Measurements from ENCODE around the gene EIF3L. TPM values are rescaled to one million over a fixed set of nuclear protein-coding genes. Genes with fewer than 3 reads are reported as not detected.

EIF3L gene
- polyA plus RNA-seq, 3 donors: 209 to 503 (median 246) TPM

DNA sequence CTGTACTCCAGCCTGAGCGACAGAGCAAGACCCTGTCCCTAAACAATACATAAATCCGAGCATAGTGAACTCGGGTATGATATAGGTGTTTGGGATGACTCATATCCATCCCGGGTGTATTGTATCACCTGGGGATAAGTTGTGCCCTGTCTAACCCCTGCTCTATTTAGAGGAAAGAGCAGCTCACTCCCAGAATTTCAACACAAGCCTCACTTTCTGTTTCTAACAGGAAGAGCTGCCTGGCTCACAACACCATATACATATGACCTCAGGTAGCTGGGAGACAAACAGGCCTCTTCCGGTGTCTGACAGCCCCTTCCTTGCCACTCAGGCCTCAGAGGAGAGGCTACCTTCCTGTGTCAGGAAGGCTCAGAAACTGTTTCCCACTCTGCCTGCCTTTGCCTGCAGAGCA, 47.0 kb downstream of the EIF3L start:
- Histone ChIP-seq H3K27ac (ENCODE audit: low read depth in 1 of 2, low read length in 2 of 2) (peak overlapping the region in 1 of 2 donors; percentile 51), H3K9ac (ENCODE audit: insufficient read depth, low read length, poor library complexity, severe bottlenecking) (no peak overlapping the region), H3K9me3 (replicated peaks in 1 of 2; ENCODE audit: control insufficient read depth in 1 of 2, insufficient read depth in 1 of 2, low read length in 2 of 2) (no peaks in the 10 kb centered on the region), H3K4me2 (replicated peaks; ENCODE audit: extremely low read depth, low read length, poor library complexity, severe bottlenecking) (no peak overlapping the region), H3K36me3 (replicated peaks in 1 of 2; ENCODE audit: control insufficient read depth in 1 of 2, insufficient read depth in 2 of 2, low read length in 2 of 2) (peaks cover 10 to 18% of the 10 kb centered on the region in 2 donors), H3K4me1 (ENCODE audit: control insufficient read depth in 1 of 2, insufficient read depth in 2 of 2, low read length in 2 of 2) (peaks cover 10 to 14% of the 10 kb centered on the region in 2 donors), H2AFZ (ENCODE audit: insufficient read depth, low read depth, low read length, poor library complexity, severe bottlenecking) (no peak overlapping the region), H4K20me1 (ENCODE audit: insufficient read depth, low read length) (no peaks in the 10 kb centered on the region), H3K27me3 (ENCODE audit: control insufficient read depth in 2 of 2, insufficient read depth in 2 of 2, low read length in 2 of 2) (no peaks in the 10 kb centered on the region), H3K79me2 (ENCODE audit: insufficient read depth, low read length) (no peaks in the 10 kb centered on the region), H3K4me3 (replicated peaks in 1 of 3; ENCODE audit: low read depth in 2 of 3, low read length in 3 of 3) (no peak overlapping the region)
- peaks cover 0 to 3% (median 3%) of the 10 kb centered on the region in 3 donors for H3K27me3 Mint-ChIP-seq (ENCODE audit: low read depth in 3 of 3)
- H3K9me3 Mint-ChIP-seq: no peaks in the 10 kb centered on the region
- intact Hi-C loops (cut with micrococcal nuclease): no loop called here
- WGBS (ENCODE audit: insufficient coverage): 10% methylated on average over 2 of the region's 5 CpGs
- peak overlapping the region in 1 of 2 donors; percentile 35 for H3K4me3 Mint-ChIP-seq
- TF ChIP-seq, protein P1, sequence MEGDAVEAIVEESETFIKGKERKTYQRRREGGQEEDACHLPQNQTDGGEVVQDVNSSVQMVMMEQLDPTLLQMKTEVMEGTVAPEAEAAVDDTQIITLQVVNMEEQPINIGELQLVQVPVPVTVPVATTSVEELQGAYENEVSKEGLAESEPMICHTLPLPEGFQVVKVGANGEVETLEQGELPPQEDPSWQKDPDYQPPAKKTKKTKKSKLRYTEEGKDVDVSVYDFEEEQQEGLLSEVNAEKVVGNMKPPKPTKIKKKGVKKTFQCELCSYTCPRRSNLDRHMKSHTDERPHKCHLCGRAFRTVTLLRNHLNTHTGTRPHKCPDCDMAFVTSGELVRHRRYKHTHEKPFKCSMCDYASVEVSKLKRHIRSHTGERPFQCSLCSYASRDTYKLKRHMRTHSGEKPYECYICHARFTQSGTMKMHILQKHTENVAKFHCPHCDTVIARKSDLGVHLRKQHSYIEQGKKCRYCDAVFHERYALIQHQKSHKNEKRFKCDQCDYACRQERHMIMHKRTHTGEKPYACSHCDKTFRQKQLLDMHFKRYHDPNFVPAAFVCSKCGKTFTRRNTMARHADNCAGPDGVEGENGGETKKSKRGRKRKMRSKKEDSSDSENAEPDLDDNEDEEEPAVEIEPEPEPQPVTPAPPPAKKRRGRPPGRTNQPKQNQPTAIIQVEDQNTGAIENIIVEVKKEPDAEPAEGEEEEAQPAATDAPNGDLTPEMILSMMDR (IDR thresholded peaks at IDR 0.05): no peak
- H3K4me1 Mint-ChIP-seq: peaks cover 21% of the 10 kb centered on the region
- peak; percentile 12 to 39 (median 33) for DNase-seq
- peaks cover 14% of the 10 kb centered on the region in 2 donors for H3K36me3 Mint-ChIP-seq
- peak overlapping the region in 4 of 7 donors; percentile 18 to 79 (median 35) for H3K27ac Mint-ChIP-seq

DNA sequence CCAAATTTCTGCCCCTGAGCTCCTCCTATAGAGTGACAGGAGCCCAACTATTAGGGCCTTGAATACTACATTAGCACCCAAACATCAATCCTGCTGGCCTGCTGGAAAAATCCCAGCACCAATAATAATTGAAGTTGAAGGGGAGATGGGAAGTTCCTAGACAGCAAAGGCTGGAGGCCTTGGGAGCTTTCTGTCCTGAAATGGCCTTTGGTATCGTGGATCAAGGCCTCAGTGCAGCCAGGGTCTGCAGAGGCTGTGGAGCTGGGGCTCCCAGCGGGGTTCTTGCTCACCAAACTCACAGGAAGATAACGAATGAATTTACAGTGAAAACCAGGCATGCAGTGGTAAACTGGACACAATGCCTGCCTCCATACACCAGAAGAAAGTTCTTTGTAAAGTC, 47.7 kb downstream of the EIF3L start:
- Histone ChIP-seq H3K79me2 (ENCODE audit: insufficient read depth, low read length) (no peaks in the 10 kb centered on the region), H3K9ac (ENCODE audit: insufficient read depth, low read length, poor library complexity, severe bottlenecking) (no peak overlapping the region), H2AFZ (ENCODE audit: insufficient read depth, low read depth, low read length, poor library complexity, severe bottlenecking) (no peak overlapping the region), H3K27ac (ENCODE audit: low read depth in 1 of 2, low read length in 2 of 2) (peak overlapping the region in 1 of 2 donors; percentile 51), H3K4me1 (ENCODE audit: control insufficient read depth in 1 of 2, insufficient read depth in 2 of 2, low read length in 2 of 2) (peaks cover 10 to 14% of the 10 kb centered on the region in 2 donors), H3K9me3 (replicated peaks in 1 of 2; ENCODE audit: control insufficient read depth in 1 of 2, insufficient read depth in 1 of 2, low read length in 2 of 2) (no peaks in the 10 kb centered on the region), H3K4me3 (replicated peaks in 1 of 3; ENCODE audit: low read depth in 2 of 3, low read length in 3 of 3) (no peak overlapping the region), H3K27me3 (ENCODE audit: control insufficient read depth in 2 of 2, insufficient read depth in 2 of 2, low read length in 2 of 2) (no peaks in the 10 kb centered on the region), H3K36me3 (replicated peaks in 1 of 2; ENCODE audit: control insufficient read depth in 1 of 2, insufficient read depth in 2 of 2, low read length in 2 of 2) (peaks cover 3 to 11% of the 10 kb centered on the region in 2 donors), H4K20me1 (ENCODE audit: insufficient read depth, low read length) (no peaks in the 10 kb centered on the region), H3K4me2 (replicated peaks; ENCODE audit: extremely low read depth, low read length, poor library complexity, severe bottlenecking) (no peak overlapping the region)
- Mint-ChIP-seq H3K4me3 (no peak overlapping the region), H3K4me1 (peaks cover 24% of the 10 kb centered on the region), H3K27me3 (ENCODE audit: low read depth in 3 of 3) (peaks cover 0 to 3% (median 3%) of the 10 kb centered on the region in 3 donors), H3K36me3 (peaks cover 7 to 9% of the 10 kb centered on the region in 2 donors), H3K27ac (peak overlapping the region in 4 of 7 donors; percentile 20 to 79 (median 69)), H3K9me3 (no peaks in the 10 kb centered on the region)
- no peak for DNase-seq
- TF ChIP-seq, protein P1 (IDR thresholded peaks at IDR 0.05): no peak
- 90% methylated on average over 3 of the region's 3 CpGs for WGBS (ENCODE audit: insufficient coverage)
- intact Hi-C loops (cut with micrococcal nuclease): no loop called here
